HepG2 (cell line): ENCODE data around the gene ASXL1. TPM values are rescaled to one million over a fixed set of nuclear protein-coding genes. Genes with fewer than 3 reads are reported as not detected.

ENCODE experiments used
- AGO1 ChIP-seq: fragments of 200-400 bp; formaldehyde crosslinking; IDR thresholded peaks from 2 replicates; pipeline ENCODE4 v1.6.1; 2017; ENCODE audit warnings: mild to moderate bottlenecking, low read depth, low read length, moderate library complexity; ENCODE audit not compliant: poor library complexity, severe bottlenecking
- ASH2L ChIP-seq: fragments of 300-600, 200-600 bp; sonication (generic); IDR thresholded peaks from 2 replicates; pipeline ENCODE4 v1.7.0; 2017; ENCODE audit warnings: low read depth, mild to moderate bottlenecking, moderate library complexity, mixed read lengths, low read length; ENCODE audit not compliant: insufficient read length
- CEBPZ ChIP-seq: IDR thresholded peaks from 2 replicates; pipeline ENCODE4 v1.6.1; 2012; ENCODE audit warnings: low read length, improper control_type of control experiment
- CTCF ChIP-seq: sonication (generic); formaldehyde crosslinking; IDR thresholded peaks from 2 replicates; pipeline ENCODE4 v1.5.0; 2020; ENCODE audit warnings: mild to moderate bottlenecking, missing genetic modification reagents, moderate library complexity
- ERF ChIP-seq: IDR thresholded peaks from 2 replicates; pipeline ENCODE4 v1.6.1; 2018; ENCODE audit warnings: missing biosample characterization, missing genetic modification reagents
- ETV5 ChIP-seq: IDR thresholded peaks from 2 replicates; pipeline ENCODE4 v1.6.1; 2018; ENCODE audit warnings: missing biosample characterization, missing genetic modification reagents, inconsistent platforms, borderline replicate concordance
- HNF1B ChIP-seq: sonication (generic); formaldehyde crosslinking; IDR thresholded peaks from 2 replicates; pipeline ENCODE4 v1.5.1; 2020; ENCODE audit warnings: mild to moderate bottlenecking, moderate library complexity, missing genetic modification reagents
- KDM6A ChIP-seq: IDR thresholded peaks from 2 replicates; pipeline ENCODE4 v1.6.1; 2016; ENCODE audit warnings: low read depth
- MBNL3 ChIP-seq: fragments of 250-450 bp; sonication (Bioruptor Pico); conservative IDR thresholded peaks from 2 replicates; pipeline ENCODE4 v1.8.0; 2022; ENCODE audit warnings: mild to moderate bottlenecking, inconsistent platforms
- NRL ChIP-seq: sonication (generic); formaldehyde crosslinking; IDR thresholded peaks from 2 replicates; pipeline ENCODE4 v1.5.0; 2020; ENCODE audit warnings: missing genetic modification reagents, mild to moderate bottlenecking, moderate library complexity, borderline replicate concordance
- SRF ChIP-seq: IDR thresholded peaks from 2 replicates; pipeline ENCODE4 v1.6.1; 2011; ENCODE audit warnings: mild to moderate bottlenecking, low read depth, low read length, moderate library complexity
- ZFP62 ChIP-seq: sonication (generic); formaldehyde crosslinking; IDR thresholded peaks from 2 replicates; pipeline ENCODE4 v1.4.0; 2020; ENCODE audit warnings: missing genetic modification reagents
- ZMYM2 ChIP-seq: sonication (generic); formaldehyde crosslinking; IDR thresholded peaks from 2 replicates; pipeline ENCODE4 v1.8.0; 2022; ENCODE audit warnings: mild to moderate bottlenecking, missing genetic modification reagents
- ZNF142 ChIP-seq: sonication (generic); formaldehyde crosslinking; IDR thresholded peaks from 2 replicates; pipeline ENCODE4 v1.4.0; 2020; ENCODE audit warnings: missing genetic modification reagents
- ZNF263 ChIP-seq: sonication (generic); formaldehyde crosslinking; IDR thresholded peaks from 2 replicates; pipeline ENCODE4 v1.4.0; 2020; ENCODE audit warnings: missing genetic modification reagents
- ZNF430 ChIP-seq: sonication (generic); formaldehyde crosslinking; IDR thresholded peaks from 2 replicates; pipeline ENCODE4 v1.9.0; 2021; ENCODE audit warnings: mild to moderate bottlenecking, missing genetic modification reagents
- polyA plus RNA-seq, 8 experiments: library from polyadenylated mRNA; depleted of rRNA in 3 of 8; stranded (reverse) in 7 of 8; unstranded in 1 of 8; fragments of >200 nt; fragmentation: Illumina TruSeq in 4 of 8; extraction: Trizol in 4 of 8; gene quantifications; 2 replicates each; pipeline versions ENCODE4 v1.2.1 to v1.2.3, GENCODE V29; 2011 to 2016; ENCODE audit warnings: low read depth in 4 of 8, missing spikeins in 1 of 8, mixed read lengths in 1 of 8; ENCODE audit not compliant: insufficient read depth in 1 of 8
- total RNA-seq, 5 experiments: library from RNA; depleted of rRNA; stranded (reverse); fragments of >200 nt; fragmentation: Illumina TruSeq; extraction: Trizol; gene quantifications; 2 replicates each; pipeline ENCODE4 v1.2.3, GENCODE V29; 2016; ENCODE audit warnings: low read depth in 1 of 5

Gene ASXL1
- total and polyA plus RNA-seq, 2 of the 13 experiments (the other 11 are each of a cell fraction or from before 2014, with no cell fraction given): 62.1 to 74.8 TPM

- TF ChIP-seq KDM6A (CRISPR knock-in tag): 0 out of 2 replicates have a peak, but pooled peaks have one; percentile 39
- peak; percentile 87 for TF ChIP-seq CTCF (CRISPR knock-in tag)
- peak; percentile 61; the same call in 1 of the 2 replicates for TF ChIP-seq ERF
- peak; percentile 47 for TF ChIP-seq ASH2L
- TF ChIP-seq ZNF142: no peak
- no peak for TF ChIP-seq AGO1
- TF ChIP-seq ZFP62: no peak
- no peak for TF ChIP-seq SRF
- TF ChIP-seq ZMYM2: no peak
- TF ChIP-seq NRL (CRISPR knock-in tag): no peak
- no peak for TF ChIP-seq ZNF263 (CRISPR knock-in tag)
- TF ChIP-seq CEBPZ: no peak
- TF ChIP-seq MBNL3 (CRISPR knock-in tag): no peak
- peak; percentile 43; the same call in 1 of the 2 replicates for TF ChIP-seq HNF1B
- TF ChIP-seq ZNF430: peak; percentile 14; the same call in 1 of the 2 replicates
- peak; percentile 56; the same call in 1 of the 2 replicates for TF ChIP-seq ETV5
Observed at GRCh38 chr20:32484958-32485769, 127.0 kb downstream of the ASXL1 start (continued).
